Sigmoid colon (tissue), 7 donors: ENCODE measurements around the gene TNIP3. TPM values are rescaled to one million over a fixed set of nuclear protein-coding genes. Genes with fewer than 3 reads are reported as not detected.

Experiments used
- DNase-seq: peaks from one replicate; pipeline ENCODE4 v3.0.0-alpha.2; 2019
- H3K27ac ChIP-seq, 4 donors: fragments of 200-600 bp; sonication (generic); one replicate each; pipeline ENCODE4 v1.5.1; 2016 to 2019; ENCODE audit warnings: mild to moderate bottlenecking in 1 of 4
- H3K27me3 ChIP-seq, 3 donors: fragments of 200-600 bp; sonication (generic); one replicate each; pipeline ENCODE4 v1.5.1; 2019; ENCODE audit warnings: mild to moderate bottlenecking in 1 of 3
- H3K36me3 ChIP-seq, 4 donors: fragments of 200-600 bp; sonication (generic); one replicate each; pipeline ENCODE4 v1.5.1; 2016 to 2019
- H3K4me1 ChIP-seq, 4 donors: fragments of 200-600 bp; sonication (generic); one replicate each; pipeline ENCODE4 v1.5.1; 2017 to 2019
- H3K4me3 ChIP-seq, 4 donors: fragments of 200-600 bp; sonication (generic); one replicate each; pipeline ENCODE4 v1.5.1; 2017 to 2019; ENCODE audit warnings: mild to moderate bottlenecking in 2 of 4, moderate library complexity in 1 of 4
- H3K9me3 ChIP-seq, 4 donors: fragments of 200-600 bp in 3 of 4; sonication (generic) in 3 of 4; one replicate each; pipeline versions ENCODE4 v1.5.1 to v1.6.1; 2013 to 2019
- CTCF ChIP-seq, 4 experiments: fragments of 450-650 bp in 3 of 4; fragments of 200-600 bp in 1 of 4; IDR thresholded peaks; one replicate each; pipeline ENCODE4 v1.5.1; 2016 to 2019; ENCODE audit warnings: antibody characterized with exemption in 4 of 4, mild to moderate bottlenecking in 3 of 4, moderate library complexity in 2 of 4
- EP300 ChIP-seq, 4 donors: sonication (generic); formaldehyde crosslinking; IDR thresholded peaks; one replicate each; pipeline ENCODE4 v1.6.1; 2017; ENCODE audit warnings: antibody characterized with exemption in 4 of 4
- POLR2A ChIP-seq, 2 donors: fragments of 450-650 bp; IDR thresholded peaks; one replicate each; pipeline ENCODE4 v1.6.1; 2016; ENCODE audit warnings: antibody characterized with exemption in 2 of 2, mild to moderate bottlenecking in 2 of 2, moderate library complexity in 2 of 2
- POLR2AphosphoS5 ChIP-seq, 4 donors: sonication (generic); formaldehyde crosslinking; IDR thresholded peaks; one replicate each; pipeline ENCODE4 v1.6.1; 2017; ENCODE audit warnings: antibody characterized with exemption in 4 of 4
- WGBS, 2 donors: extraction: QIAGEN DNeasy Blood & Tissue Kit; methylation state at CpG; one replicate each; pipeline ENCODE4 v1.1.7; 2013; 5-methylcytosine and 5-hydroxymethylcytosine counted together
- intact Hi-C: fragments of 100-400 bp; cut with DNase I; formaldehyde crosslinking; loops from one replicate; pipeline ENCODE4 v1.15.1; 2023
- polyA plus RNA-seq, 3 donors: library from polyadenylated mRNA; stranded (reverse); fragments of 200-250 nt; gene quantifications; one replicate each; pipeline ENCODE4 v1.2.3, GENCODE V29; 2013
- total RNA-seq, 4 donors: library from RNA; depleted of rRNA; stranded (reverse); fragments of >200 nt; gene quantifications; one replicate each; pipeline ENCODE4 v1.1.0, GENCODE V29; 2016
- donor health status: healthy with polysubstance abuse.
- donor health status: Bipolar disorder and iron deficiency.
- donor health status: healthy.

TNIP3 gene
- total and polyA plus RNA-seq, 7 donors: 0.49 to 18.1 (median 3.0) TPM; not detected in 4

- no peak for DNase-seq
- H3K4me3 ChIP-seq: no peak overlapping the region
- H3K4me1 ChIP-seq: no peaks in the 10 kb centered on the region
- no peak for TF ChIP-seq CTCF (IDR thresholded peaks at IDR 0.05)
- no peak for TF ChIP-seq POLR2AphosphoS5 (IDR thresholded peaks at IDR 0.05)
- no peaks in the 10 kb centered on the region for H3K27me3 ChIP-seq
- no peaks in the 10 kb centered on the region for H3K36me3 ChIP-seq
- H3K9me3 ChIP-seq: no peaks in the 10 kb centered on the region
- WGBS, 2 donors: 92 to 93% methylated on average over 1 of the region's 1 CpG
- intact Hi-C loops: no loop called here
- no peak overlapping the region for H3K27ac ChIP-seq
Measured at GRCh38 chr4:121150486-121150885, 13.6 kb downstream of the TNIP3 start.

- no peaks in the 10 kb centered on the region for H3K9me3 ChIP-seq
- no peak for DNase-seq
- H3K36me3 ChIP-seq: no peaks in the 10 kb centered on the region
- H3K4me3 ChIP-seq: no peak overlapping the region
- no peak for TF ChIP-seq CTCF (IDR thresholded peaks at IDR 0.05)
- no peak for TF ChIP-seq POLR2A (IDR thresholded peaks at IDR 0.05)
- no peak for TF ChIP-seq EP300 (IDR thresholded peaks at IDR 0.05)
- no peak for TF ChIP-seq POLR2AphosphoS5 (IDR thresholded peaks at IDR 0.05)
- intact Hi-C loops: no loop called here
- H3K27ac ChIP-seq: no peak overlapping the region
- WGBS, 2 donors: 94 to 96% methylated on average over 4 of the region's 4 CpGs
- no peaks in the 10 kb centered on the region for H3K27me3 ChIP-seq
- no peaks in the 10 kb centered on the region for H3K4me1 ChIP-seq
Measured at GRCh38 chr4:121150003-121150402, 14.1 kb downstream of the TNIP3 start.

GRCh38 chr4:121148621-121149020 is 15.5 kb downstream of the TNIP3 start:
- no peaks in the 10 kb centered on the region for H3K9me3 ChIP-seq
- no peaks in the 10 kb centered on the region for H3K4me1 ChIP-seq
- no peak for DNase-seq
- no peaks in the 10 kb centered on the region for H3K27me3 ChIP-seq
- H3K27ac ChIP-seq: no peak overlapping the region
- H3K36me3 ChIP-seq: no peaks in the 10 kb centered on the region
- intact Hi-C loops: no loop called here
- TF ChIP-seq EP300 (IDR thresholded peaks at IDR 0.05) (no peak), POLR2AphosphoS5 (IDR thresholded peaks at IDR 0.05) (no peak), POLR2A (IDR thresholded peaks at IDR 0.05) (no peak), CTCF (IDR thresholded peaks at IDR 0.05) (no peak)
- no peak overlapping the region for H3K4me3 ChIP-seq

DNA sequence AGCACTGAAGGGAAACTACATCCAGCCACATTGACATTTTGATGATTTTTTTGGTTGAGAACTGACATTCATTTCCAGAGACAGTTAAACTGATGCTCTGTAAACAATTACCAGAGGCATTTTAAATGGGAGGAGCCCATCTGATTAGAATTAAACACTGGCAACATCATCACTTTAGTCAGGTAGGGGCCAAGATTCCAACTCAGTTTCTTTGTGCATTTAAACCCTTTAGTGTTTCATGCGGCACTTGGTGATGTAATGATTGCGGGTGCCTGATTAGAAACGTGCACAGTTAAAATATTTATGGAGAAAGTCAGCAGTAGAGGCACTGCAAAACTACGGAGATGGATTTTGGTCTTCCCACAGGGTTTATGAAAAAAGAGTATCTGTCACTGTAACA is 16.1 kb downstream of the TNIP3 start:
- H3K27ac ChIP-seq: no peak overlapping the region
- no peak for TF ChIP-seq EP300 (IDR thresholded peaks at IDR 0.05)
- no peak for TF ChIP-seq POLR2AphosphoS5 (IDR thresholded peaks at IDR 0.05)
- TF ChIP-seq CTCF (IDR thresholded peaks at IDR 0.05): no peak
- TF ChIP-seq POLR2A (IDR thresholded peaks at IDR 0.05): no peak
- no peak overlapping the region for H3K4me3 ChIP-seq
- 70 to 72% methylated on average over 4 of the region's 4 CpGs for WGBS, 2 donors
- no peaks in the 10 kb centered on the region for H3K4me1 ChIP-seq
- H3K36me3 ChIP-seq: no peaks in the 10 kb centered on the region
- no peaks in the 10 kb centered on the region for H3K9me3 ChIP-seq
- H3K27me3 ChIP-seq: no peaks in the 10 kb centered on the region
- no peak for DNase-seq
- intact Hi-C loops: no loop called here

DNA sequence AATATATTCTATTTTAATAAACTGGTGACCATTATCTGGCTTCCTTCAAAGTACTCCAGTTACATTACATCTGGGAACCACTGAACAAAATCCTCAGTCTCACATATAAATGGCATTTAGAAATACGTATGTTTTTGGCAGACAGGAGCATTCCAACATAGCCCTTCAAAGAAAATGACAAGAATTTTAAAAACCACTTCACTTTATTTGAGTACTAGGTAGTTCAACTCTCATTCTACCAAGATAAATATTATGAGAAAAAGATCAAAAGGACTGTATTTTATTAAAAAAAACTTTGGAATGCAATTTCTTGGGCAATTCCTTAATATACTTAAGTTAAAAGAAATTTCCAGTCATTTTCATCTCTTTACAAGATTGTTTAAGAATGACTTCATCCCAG is 17.6 kb downstream of the TNIP3 start:
- no peak for DNase-seq
- intact Hi-C loops: no loop called here
- no peaks in the 10 kb centered on the region for H3K4me1 ChIP-seq

More for the DNA sequence above, 17.6 kb downstream of the TNIP3 start:
- H3K4me3 ChIP-seq: no peak overlapping the region
- 83 to 85% methylated on average over 1 of the region's 1 CpG for WGBS, 2 donors
- TF ChIP-seq POLR2A (IDR thresholded peaks at IDR 0.05) (no peak), EP300 (IDR thresholded peaks at IDR 0.05) (no peak), POLR2AphosphoS5 (IDR thresholded peaks at IDR 0.05) (no peak), CTCF (IDR thresholded peaks at IDR 0.05) (no peak)
- H3K27ac ChIP-seq: no peak overlapping the region
- H3K9me3 ChIP-seq: no peaks in the 10 kb centered on the region
- H3K27me3 ChIP-seq: no peaks in the 10 kb centered on the region
- H3K36me3 ChIP-seq: no peaks in the 10 kb centered on the region
